ENCODE data around the gene OR2F2.

Gene OR2F2

DNA sequence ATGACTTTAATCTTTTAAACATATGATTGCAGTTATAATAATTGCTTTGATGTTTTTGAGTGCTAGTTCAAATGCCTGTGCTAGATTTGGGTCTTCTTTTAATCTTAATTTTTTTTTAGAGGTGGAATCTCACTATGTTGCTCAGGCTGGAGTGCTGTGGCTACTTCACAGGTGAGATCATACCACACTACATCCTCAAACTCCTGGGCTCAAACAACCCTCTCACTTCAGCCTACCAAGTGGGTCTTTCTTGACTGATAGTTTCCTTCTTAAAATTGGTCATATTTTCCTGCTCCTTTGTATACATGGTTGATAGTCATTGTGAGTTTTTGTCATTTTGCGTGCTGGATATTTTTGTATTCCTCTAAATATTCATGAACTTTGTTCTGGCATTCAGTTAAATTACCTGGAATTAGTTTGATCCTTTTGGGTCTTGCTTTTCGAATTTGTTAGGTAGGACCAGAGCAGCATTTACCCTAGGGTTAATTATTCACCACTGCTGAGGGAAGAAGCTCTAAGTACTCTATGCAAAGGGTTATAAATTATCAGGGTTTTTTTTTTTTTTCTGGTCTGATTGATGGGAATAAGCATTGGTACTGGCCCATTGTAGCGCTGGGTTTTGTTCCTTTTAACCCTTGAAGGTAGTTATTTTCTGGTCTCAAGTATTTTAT is 21.0 kb upstream of the OR2F2 start:
- no peak overlapping the region for H3K4me3 ChIP-seq (ENCODE audit: low read depth, low read length)

DNA sequence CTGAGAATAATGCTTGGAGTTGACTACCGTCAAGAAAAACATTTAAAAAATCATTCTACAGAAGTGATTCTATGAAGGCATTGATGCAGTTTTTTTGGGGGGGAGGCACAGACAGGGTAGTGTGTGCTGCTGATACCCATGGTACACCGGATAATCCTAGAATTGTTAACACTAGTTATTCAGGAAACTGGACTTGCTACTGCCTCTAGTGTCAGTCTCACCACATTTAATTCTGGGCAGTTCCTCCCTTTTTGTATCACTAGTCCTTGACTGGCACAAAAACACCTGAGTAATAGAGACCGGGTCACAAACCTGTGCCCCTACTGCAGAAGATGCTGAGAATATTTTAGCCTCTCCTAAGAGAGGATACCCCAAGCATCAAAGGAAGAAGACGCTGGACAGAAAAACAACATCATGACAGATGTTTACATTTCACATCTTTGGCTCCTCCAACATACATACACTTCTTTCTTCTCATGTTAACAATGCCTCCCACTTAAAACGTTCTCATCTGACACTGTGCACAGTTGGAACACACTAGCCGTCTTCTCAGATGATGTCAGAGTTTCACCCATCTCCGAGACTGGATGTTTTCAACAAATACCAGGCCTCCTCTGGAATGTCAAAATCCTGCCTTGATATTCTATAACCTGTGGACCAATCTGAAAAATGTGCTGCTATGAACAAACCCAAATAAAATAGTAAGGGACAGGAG is 19.9 kb upstream of the OR2F2 start:
- no peak overlapping the region for H3K4me3 ChIP-seq (ENCODE audit: low read depth, low read length)

DNA sequence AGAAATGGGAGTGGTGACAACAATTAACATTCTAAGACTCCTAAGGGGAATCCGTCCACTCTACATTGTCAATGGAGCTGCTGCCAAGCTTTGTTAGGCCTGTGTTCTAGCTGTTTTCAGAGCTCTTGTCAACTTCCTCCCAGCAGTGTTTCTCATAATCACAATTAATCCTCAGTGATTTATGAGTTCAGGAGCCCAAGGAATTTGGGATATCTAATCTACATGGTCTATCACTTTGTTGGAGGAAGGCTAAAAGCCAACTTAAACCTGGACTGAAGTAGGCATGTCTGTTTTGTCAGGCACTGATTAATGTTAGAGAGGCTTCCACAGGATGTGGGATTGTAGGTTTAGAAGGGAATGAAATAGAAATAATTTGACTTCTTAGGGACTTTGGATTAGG is 10.2 kb upstream of the OR2F2 start:
- H3K4me3 ChIP-seq (ENCODE audit: low read depth, low read length): no peak overlapping the region

DNA sequence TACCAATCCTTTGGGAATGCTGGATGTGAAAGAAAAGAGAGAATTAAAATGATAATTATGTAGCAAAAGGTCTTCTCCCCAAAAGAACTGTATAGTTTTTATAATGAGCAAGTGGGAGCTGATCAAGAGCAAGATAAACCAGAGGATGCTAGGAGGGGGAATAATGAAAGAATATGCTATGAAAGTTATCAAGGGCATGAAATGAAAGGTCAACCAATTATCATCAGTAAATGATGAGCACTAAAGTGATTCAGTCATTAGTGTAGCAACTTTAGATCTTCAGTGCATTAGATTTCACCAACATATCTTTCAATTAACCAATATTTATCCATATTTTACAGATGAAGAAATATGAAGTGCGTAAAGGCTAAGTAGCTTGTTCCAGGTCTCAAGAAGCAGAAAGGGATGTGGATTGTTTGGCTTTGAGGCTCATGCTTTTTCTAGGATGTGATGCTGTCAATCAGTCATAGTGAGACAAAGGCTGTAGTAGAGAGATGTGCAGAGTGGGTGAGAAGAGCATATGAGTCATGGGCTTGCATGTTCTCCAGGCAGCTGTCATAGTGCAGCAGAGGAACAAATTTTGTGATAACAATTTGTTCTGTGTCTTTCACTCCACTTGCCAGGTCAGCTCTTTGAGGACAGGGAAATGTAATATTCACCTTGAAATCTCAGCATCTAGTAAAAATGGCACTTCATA is 5.7 kb upstream of the OR2F2 start:
- H3K4me3 ChIP-seq (ENCODE audit: low read depth, low read length): no peak overlapping the region

DNA sequence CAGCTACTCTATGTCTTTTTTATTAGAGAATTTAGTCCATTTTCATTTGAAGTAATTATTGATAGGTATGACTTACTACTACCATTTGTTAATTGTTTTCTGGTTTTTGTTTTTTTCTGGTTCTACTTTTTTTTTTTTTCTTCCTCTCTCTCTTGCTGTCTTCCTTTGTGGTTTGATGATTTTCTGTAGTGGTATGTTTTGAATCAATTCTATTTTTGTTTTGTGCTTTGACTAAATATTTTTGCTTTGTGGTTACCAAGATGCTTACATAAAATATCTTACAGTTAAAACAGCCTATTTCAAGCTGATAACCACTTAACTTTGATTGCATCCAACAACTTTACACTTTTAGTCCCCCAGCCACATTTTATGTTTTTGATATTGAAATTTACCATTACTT is 3.3 kb upstream of the OR2F2 start:
- H3K4me3 ChIP-seq (ENCODE audit: low read depth, low read length): no peak overlapping the region

DNA sequence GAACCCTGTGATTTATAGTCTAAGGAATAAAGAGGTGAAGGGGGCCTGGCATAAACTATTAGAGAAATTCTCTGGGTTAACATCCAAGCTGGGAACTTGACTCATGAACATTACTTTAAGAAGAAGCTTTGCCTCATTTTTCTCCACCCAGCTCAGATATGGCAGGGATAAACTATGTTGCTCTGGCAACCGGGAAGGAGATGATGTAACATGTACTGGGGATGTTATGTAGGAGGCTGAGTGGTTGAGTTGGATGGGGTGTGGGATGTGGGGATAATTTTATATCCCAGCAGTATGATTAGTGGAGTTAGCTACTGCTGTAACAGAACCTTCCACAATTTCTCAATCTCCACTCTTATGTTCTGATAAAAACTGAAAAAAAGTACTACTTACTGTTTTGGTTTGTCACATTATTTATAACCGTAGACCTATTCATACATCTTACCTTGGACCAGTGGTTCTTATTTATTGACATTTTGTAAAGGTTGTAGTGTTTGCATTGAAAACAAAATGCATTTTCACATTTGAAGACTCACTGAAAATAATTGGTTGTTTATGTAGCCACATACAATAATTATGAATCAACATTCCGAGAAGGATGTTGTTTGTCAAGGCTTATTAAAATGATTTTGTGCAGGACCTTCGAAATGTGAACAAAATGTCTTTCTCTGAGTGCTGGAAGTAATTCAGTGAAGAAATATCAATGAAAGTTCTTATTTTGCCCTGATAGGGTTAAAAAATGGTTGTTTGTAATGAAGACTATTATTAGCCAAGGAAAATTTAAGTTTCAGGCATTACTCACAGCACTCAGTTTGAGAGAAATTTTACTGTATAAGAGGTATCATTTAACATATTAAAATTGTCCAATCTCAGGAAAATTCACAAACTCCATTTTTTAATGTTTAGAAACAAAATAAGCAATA is 1.3 kb downstream of the OR2F2 start:
- H3K4me3 ChIP-seq (ENCODE audit: low read depth, low read length): no peak overlapping the region

DNA sequence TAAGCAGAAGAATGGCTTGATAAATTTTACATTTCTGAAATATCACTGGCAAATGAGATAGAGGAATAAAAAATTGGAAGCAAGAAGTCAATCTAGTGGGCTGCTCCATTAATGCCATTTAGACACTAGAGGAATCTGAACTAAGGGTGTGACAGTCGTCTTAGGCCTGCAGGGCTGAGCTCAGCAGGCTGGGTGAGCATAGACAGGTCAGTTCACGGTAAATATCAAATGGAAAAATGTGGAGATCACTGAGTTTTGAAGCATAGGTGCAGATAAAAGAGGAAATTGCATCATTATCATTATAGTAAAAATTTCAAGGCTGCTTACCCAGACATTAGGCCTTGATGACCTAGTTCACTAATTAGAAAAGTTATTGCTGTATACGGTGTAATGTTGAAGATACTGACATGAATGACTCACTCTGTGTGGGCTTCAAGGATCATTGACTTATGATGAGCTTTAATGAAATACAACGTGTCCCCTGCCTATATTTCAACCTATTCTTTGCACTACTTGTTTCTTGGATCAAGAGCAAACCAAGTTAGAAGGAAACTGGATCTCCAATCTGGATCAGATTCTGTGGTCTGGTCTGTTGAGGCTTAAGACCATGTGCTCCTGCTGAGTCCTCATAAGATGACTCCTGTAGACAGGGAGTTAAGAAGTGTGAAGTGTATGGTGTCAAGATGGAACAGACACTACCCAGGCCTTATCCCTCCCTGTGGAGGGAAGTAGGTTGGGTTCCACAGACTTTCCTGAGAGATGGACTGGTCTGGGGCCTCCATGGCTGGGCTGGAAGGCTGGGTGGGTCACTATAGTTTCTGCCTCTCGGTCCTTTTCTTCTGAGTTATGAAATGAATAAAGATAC is 3.6 kb downstream of the OR2F2 start:
- H3K4me3 ChIP-seq (ENCODE audit: low read depth, low read length): no peak overlapping the region

DNA sequence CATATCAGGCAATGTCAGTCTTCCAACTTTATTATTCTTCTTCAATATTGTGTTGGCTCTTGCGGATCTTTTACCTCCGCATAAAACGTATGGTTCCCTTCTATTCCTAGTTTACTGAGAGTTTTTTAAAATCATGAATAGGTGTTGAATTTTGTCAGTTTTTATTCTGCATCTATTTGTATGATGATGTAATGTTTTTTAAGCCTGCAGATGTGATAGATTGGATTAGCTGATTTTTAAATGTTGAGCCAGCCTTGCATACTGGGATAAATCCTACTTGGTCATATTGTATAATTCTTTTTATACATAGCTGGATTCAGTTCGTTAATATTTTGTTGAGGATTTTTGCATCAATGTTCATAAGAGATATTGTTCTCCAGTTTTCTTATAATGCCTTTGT is 10.4 kb downstream of the OR2F2 start:
- no peak overlapping the region for H3K4me3 ChIP-seq (ENCODE audit: low read depth, low read length)

DNA sequence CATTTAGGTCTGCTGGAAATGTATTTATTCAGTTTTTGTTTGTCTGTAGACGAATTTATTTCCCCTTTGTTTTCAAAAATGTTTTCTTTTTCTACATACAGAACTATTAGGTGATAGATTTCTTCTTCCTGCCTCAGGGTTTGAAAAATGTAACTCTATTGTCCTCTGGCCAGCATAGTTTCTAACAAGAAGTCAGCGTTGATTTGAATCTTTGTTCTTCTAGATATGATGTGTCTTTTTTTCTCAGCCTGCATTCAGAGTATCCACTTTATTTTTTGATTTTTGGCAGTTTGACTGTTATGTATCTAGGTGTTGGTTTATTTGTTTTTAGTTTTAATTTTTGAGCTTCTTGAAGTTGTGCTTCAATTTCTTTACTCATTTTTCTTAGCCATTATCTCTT is 12.1 kb downstream of the OR2F2 start:
- no peak overlapping the region for H3K4me3 ChIP-seq (ENCODE audit: low read depth, low read length)

DNA sequence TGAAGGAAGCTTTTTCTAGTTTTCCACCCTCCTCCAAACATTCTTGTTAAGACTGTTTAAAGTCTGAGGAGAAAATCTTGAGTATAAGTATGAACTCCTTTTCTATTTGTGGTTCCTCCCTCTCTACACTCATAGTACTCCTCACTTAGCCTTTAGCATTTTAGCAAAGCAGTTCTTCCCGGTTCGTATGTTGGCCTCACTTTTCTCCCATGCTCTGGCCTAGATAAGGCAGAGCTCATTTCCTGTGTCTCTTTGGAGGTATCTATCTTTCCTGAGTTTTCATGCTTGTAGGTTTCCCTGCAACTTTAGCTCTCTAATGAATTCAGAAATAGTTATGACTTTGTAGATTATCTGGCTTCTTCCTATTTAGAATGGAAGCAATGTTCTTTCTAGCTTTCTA is 13.7 kb downstream of the OR2F2 start:
- no peak overlapping the region for H3K4me3 ChIP-seq (ENCODE audit: low read depth, low read length)

DNA sequence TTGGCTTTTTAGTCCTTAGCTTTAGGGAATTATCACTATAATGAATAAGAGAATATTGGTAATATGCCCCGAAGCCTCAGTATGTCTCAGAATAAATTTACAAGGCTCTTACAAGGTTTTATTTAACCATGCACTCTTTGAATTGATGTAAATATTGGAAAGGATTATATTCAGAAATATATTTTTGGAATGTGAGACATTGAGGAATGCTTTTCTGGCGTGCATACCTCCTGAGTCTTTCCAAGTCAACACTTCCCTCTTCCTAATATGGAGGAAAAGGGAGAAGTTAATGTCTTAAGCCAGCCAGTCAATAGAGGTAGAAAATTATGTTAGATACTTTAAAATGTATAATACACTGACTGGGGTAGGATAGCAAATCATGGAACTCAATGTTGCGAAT is 18.4 kb downstream of the OR2F2 start:
- H3K4me3 ChIP-seq (ENCODE audit: low read depth, low read length): no peak overlapping the region

DNA sequence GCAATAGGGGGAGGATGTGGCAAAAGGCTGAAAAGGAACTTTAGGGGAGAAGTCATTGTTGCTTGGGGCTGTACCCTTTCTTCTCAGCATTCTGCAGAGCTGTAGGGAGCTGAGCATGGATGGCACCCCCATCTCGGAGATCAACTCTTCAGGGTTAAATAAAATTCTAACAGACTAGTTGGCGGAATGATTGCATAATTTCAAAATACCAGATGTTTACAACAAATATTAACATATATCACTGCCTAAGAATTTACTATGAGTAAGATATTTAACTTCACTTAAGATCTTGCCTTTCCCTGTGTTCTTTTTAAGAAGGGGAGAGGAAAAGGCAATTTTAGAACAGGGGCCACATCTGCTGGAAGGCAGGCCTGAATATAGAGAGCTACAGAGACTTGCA is 19.1 kb downstream of the OR2F2 start:
- H3K4me3 ChIP-seq (ENCODE audit: low read depth, low read length): no peak overlapping the region

DNA sequence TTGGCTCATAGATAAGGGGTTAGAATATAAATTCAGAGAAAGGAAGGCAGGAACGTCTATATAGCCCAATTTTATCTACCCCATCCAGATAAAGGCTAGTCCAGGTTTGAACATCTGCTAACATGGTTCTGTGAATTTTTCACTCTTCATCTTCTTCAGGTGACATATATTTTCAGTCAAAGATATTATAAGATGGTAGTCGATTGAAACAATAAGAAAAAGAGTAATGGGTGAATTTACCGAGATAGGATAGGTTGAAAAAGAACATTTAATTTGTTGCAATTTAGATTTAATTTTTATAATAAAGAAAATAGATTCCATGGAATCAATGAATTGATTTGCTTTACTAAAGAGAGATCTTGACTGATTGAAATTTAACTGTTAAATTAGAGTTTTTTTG is 19.5 kb downstream of the OR2F2 start, which contains the start of gene OR2F1:
TSS of gene OR2F1 (plus strand) at position 301 of the 400 bp plus-strand sequence. CDS start 5,127 bp downstream, outside the sequence.
- H3K4me3 ChIP-seq (ENCODE audit: low read depth, low read length): no peak within 1 kb of the TSS

DNA sequence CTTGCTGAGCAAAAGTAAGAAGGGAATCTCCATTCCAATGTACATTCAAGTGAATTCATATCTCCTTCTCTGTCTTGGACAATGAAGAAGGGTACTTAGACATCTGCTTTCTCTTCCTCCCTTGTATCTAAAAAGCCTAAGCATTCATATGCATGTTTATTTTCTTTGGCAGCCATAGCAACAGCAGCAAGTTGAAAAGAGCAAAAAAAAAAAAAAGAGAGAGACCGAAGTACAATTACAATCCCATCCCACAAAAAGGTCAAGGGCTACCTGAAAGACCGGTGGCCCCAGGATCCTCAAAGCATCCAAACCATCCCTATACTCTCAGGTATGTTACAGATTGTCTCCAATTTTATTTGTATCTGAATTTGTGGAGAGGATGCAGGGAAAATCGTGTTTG is 23.7 kb downstream of the OR2F2 start:
- H3K4me3 ChIP-seq (ENCODE audit: low read depth, low read length): no peak overlapping the region

DNA sequence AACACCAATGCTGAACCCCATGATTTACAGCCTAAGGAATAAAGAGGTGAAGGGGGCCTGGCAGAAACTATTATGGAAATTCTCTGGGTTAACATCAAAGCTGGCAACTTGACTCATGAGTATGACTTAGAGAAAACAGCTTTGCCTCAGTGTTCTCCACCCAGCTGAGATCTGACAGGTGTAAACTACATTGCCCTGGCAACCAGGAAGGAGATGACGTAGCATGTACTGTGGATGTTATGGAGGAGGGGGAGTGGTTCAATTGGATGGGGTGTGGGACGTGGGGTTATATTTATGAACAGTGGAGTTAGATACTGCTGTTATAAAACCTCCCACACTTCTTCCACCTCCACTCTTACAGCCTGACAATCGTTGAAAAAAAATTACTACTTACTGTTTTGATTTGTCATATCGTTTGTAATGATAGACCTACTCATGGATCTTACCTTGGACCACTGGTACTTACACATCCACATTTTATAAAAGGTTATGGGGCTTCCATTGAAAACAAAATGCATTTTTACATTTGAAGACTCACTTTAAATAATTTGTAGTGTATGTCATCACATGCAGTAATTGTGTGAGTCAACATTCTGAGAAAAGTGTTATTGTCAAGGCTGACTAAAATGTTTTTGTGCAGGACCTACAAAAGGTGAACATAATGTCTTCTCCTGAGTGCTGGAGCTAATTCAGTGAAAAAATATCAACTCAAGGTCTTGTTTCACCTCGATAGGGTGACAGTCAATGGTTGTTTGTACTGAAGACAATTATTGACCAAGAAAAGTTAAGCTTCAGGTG is 26.0 kb downstream of the OR2F2 start:
- H3K4me3 ChIP-seq (ENCODE audit: low read depth, low read length): no peak overlapping the region

DNA sequence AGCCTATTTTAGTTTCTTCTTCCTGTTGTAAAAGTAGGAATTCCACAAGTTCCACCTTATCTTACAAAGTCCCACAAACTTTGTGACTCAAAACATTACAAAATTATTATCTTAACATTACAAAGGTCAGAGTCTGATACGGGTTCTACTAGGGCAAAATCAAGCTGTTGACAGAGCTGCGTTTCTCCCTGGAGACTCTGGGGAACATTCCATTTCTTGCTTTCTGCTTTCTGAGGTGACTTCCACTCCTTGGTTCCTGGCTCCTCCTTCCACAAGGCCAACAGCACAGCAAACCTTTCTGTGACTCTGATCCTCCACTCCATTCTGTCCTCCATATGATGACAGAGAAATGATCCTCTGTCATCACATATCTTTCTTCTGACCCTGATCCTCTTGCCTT is 30.2 kb downstream of the OR2F2 start:
- H3K4me3 ChIP-seq (ENCODE audit: low read depth, low read length): no peak overlapping the region

DNA sequence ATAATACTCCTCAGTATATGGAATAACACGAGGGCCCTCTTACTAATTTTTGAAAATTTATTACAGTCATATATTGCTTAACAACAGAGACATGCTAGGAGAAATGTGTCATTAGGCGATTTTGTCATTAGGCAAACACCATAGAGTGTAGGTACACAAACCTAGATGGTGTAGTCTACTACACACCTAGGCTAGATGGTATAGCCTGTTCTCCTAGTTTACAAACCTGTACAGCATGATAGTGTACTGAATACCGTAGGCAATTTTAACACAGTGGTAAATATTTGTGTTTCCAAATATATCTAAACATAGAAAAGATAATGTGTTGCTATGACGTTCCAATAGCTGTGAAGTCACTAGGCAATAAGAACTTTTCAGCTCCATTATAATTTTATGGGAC is 32.4 kb downstream of the OR2F2 start:
- no peak overlapping the region for H3K4me3 ChIP-seq (ENCODE audit: low read depth, low read length)

DNA sequence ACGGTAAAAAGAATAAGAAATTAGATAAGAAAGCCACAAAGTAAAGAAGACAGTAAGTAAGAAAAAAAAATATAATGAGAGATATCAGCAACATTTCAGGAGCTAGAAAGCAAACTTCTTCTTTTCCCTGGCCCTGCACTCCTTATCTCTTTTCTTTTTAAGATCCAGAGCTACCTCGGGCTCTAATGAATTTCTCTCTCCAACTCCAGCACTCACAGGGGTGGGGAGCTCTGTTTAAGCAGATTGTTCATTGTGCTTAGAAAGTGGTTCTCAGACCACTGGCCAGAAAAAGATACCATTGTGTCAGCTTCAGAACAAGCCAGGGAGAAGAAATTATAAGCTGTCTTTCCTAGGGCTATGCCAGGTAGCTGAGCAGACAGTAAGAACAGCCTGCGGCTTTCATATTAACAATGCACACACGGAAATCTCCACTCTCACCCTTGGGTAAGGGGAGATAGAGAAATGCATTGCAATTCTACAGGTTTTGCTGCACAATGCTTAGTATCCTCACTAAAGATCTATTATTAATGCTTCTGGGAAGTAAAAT is 38.9 kb downstream of the OR2F2 start:
- no peak overlapping the region for H3K4me3 ChIP-seq (ENCODE audit: low read depth, low read length)

DNA sequence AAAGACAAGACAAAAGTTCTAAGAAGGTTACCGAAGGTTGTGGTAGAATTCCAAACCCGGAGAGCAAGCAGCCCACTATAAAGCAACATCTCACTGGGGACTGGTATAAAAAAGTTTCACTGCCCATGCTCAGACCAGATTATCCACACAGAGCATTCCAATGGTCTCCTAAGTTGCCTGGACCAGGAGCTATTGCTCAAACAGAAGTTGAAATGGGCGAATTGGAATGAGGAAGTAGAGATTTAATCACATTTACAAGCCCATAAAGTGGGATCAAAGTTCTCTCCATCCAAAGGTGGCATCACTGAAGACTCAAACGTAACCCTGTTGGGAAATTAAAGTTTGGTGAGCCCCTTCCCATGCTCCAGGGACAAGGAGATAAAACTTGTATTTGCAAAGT is 39.4 kb downstream of the OR2F2 start:
- H3K4me3 ChIP-seq (ENCODE audit: low read depth, low read length): no peak overlapping the region

All from iPS-11a (cell line).